Parathyroid adenoma (tissue), 2 donors: ENCODE results near the gene PLG.

Experiments
- H2AFZ ChIP-seq: fragments of 300-600 bp; sonication (generic); one replicate; pipeline ENCODE4 v1.7.0; 2017; ENCODE audit warnings: antibody characterized with exemption, mild to moderate bottlenecking
- H3K27ac ChIP-seq: fragments of 300-600 bp; sonication (generic); one replicate; pipeline ENCODE4 v1.7.0; 2017
- H3K27me3 ChIP-seq: fragments of 300-600 bp; sonication (generic); one replicate; pipeline ENCODE4 v1.7.0; 2017; ENCODE audit warnings: low read length; ENCODE audit not compliant: control insufficient read depth, insufficient read depth
- H3K36me3 ChIP-seq: fragments of 300-600 bp; sonication (generic); one replicate; pipeline ENCODE4 v1.7.0; 2017; ENCODE audit warnings: low read length; ENCODE audit not compliant: control insufficient read depth, insufficient read depth
- H3K4me1 ChIP-seq: fragments of 300-600 bp; sonication (generic); one replicate; pipeline ENCODE4 v1.7.0; 2017; ENCODE audit warnings: control low read depth
- H3K4me2 ChIP-seq: fragments of 300-600 bp; sonication (generic); one replicate; pipeline ENCODE4 v1.7.0; 2017; ENCODE audit warnings: low read length
- H3K4me3 ChIP-seq: fragments of 300-600 bp; sonication (generic); one replicate; pipeline ENCODE4 v1.7.0; 2017; ENCODE audit warnings: low read depth, low read length
- H3K79me2 ChIP-seq: fragments of 300-600 bp; sonication (generic); one replicate; pipeline ENCODE4 v1.7.0; 2017; ENCODE audit warnings: control low read depth
- H3K9ac ChIP-seq: fragments of 300-600 bp; sonication (generic); one replicate; pipeline ENCODE4 v1.7.0; 2017; ENCODE audit warnings: mild to moderate bottlenecking
- H3K9me3 ChIP-seq: fragments of 300-600 bp; sonication (generic); one replicate; pipeline ENCODE4 v1.7.0; 2017; ENCODE audit warnings: low read length; ENCODE audit not compliant: control insufficient read depth
- CTCF ChIP-seq: fragments of 300-600 bp; sonication (generic); IDR thresholded peaks from one replicate; pipeline ENCODE4 v1.7.0; 2017; ENCODE audit warnings: antibody characterized with exemption, mild to moderate bottlenecking
- donor health status: primary hyperparathyroidism.

The PLG gene

GRCh38 chr6:160765412-160765811, 63.4 kb downstream of the PLG start:
- H3K36me3 ChIP-seq, result no peaks in the 10 kb centered on the region
- H3K27ac ChIP-seq, result no peak overlapping the region
- no peaks in the 10 kb centered on the region for H3K27me3 ChIP-seq
- H3K9me3 ChIP-seq, result no peaks in the 10 kb centered on the region
- H3K4me2 ChIP-seq, result no peak overlapping the region
- no peaks in the 10 kb centered on the region for H3K4me1 ChIP-seq
- no peaks in the 10 kb centered on the region for H3K79me2 ChIP-seq
- no peak overlapping the region for H3K4me3 ChIP-seq
- no peak for TF ChIP-seq CTCF
- no peak overlapping the region for H3K9ac ChIP-seq
- no peak overlapping the region for H2AFZ ChIP-seq

GRCh38 chr6:160766657-160766988, 64.6 kb downstream of the PLG start:
- Histone ChIP-seq H2AFZ (no peak overlapping the region), H3K4me2 (peak overlapping the region; percentile 88), H3K4me3 (peak overlapping the region; percentile 49), H3K27ac (no peak overlapping the region), H3K79me2 (no peaks in the 10 kb centered on the region), H3K9ac (no peak overlapping the region), H3K27me3 (no peaks in the 10 kb centered on the region), H3K9me3 (no peaks in the 10 kb centered on the region), H3K36me3 (no peaks in the 10 kb centered on the region), H3K4me1 (no peaks in the 10 kb centered on the region)
- TF ChIP-seq CTCF, result no peak

GRCh38 chr6:160766989-160767646, 65.1 kb downstream of the PLG start:
- peak overlapping the region; percentile 88 for H3K4me2 ChIP-seq
- no peaks in the 10 kb centered on the region for H3K9me3 ChIP-seq
- peak overlapping the region; percentile 61 for H2AFZ ChIP-seq
- H3K4me3 ChIP-seq, result peak overlapping the region; percentile 49
- H3K9ac ChIP-seq, result no peak overlapping the region
- no peak overlapping the region for H3K27ac ChIP-seq
- H3K4me1 ChIP-seq, result no peaks in the 10 kb centered on the region
- peak; percentile 53 for TF ChIP-seq CTCF
- no peaks in the 10 kb centered on the region for H3K36me3 ChIP-seq
- H3K79me2 ChIP-seq, result no peaks in the 10 kb centered on the region
- H3K27me3 ChIP-seq, result no peaks in the 10 kb centered on the region

- no peak for TF ChIP-seq CTCF
- no peaks in the 10 kb centered on the region for H3K27me3 ChIP-seq
- peak overlapping the region; percentile 88 for H3K4me2 ChIP-seq
- H3K27ac ChIP-seq, result no peak overlapping the region
- H3K4me3 ChIP-seq, result no peak overlapping the region
- no peaks in the 10 kb centered on the region for H3K36me3 ChIP-seq
- H3K9ac ChIP-seq, result no peak overlapping the region
- H2AFZ ChIP-seq, result no peak overlapping the region
- H3K4me1 ChIP-seq, result no peaks in the 10 kb centered on the region
- no peaks in the 10 kb centered on the region for H3K79me2 ChIP-seq
- H3K9me3 ChIP-seq, result no peaks in the 10 kb centered on the region
Observed at GRCh38 chr6:160767647-160768019, 65.6 kb downstream of the PLG start.

GRCh38 chr6:160768101-160768500, 66.1 kb downstream of the PLG start:
- Histone ChIP-seq H3K79me2 (no peaks in the 10 kb centered on the region), H3K36me3 (no peaks in the 10 kb centered on the region), H3K9ac (no peak overlapping the region), H3K27me3 (no peaks in the 10 kb centered on the region), H3K4me2 (no peak overlapping the region), H3K9me3 (no peaks in the 10 kb centered on the region), H3K4me1 (no peaks in the 10 kb centered on the region), H3K4me3 (no peak overlapping the region), H2AFZ (no peak overlapping the region), H3K27ac (no peak overlapping the region)
- no peak for TF ChIP-seq CTCF
